ENCODE data around the gene ZNF888.
"Not testable (repeated sequence)": the region's sequence is repeated elsewhere in the genome, so short reads cannot be mapped to it uniquely, and the experiment has no call there.

The ZNF888 gene

DNA sequence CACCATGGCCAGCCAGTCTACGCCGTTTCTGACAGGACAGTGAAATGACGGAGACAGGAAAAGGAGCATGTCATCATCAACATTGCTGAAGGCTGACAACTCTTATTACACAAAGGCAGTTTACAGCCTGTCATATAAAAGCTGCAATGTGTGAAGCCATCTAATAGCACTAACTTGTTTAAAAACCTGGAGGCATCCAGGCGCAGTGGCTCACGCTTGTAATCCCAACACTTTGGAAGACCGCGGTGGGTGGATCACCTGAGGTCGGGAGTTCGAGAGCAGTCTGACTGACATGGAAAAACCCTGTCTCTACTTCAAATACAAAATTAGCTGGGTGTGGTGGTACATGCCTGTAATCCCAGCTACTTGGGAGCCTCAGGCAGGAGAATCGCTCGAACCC, 55.2 kb downstream of the ZNF888 start:
- DNase-seq = not testable (repeated sequence)

DNA sequence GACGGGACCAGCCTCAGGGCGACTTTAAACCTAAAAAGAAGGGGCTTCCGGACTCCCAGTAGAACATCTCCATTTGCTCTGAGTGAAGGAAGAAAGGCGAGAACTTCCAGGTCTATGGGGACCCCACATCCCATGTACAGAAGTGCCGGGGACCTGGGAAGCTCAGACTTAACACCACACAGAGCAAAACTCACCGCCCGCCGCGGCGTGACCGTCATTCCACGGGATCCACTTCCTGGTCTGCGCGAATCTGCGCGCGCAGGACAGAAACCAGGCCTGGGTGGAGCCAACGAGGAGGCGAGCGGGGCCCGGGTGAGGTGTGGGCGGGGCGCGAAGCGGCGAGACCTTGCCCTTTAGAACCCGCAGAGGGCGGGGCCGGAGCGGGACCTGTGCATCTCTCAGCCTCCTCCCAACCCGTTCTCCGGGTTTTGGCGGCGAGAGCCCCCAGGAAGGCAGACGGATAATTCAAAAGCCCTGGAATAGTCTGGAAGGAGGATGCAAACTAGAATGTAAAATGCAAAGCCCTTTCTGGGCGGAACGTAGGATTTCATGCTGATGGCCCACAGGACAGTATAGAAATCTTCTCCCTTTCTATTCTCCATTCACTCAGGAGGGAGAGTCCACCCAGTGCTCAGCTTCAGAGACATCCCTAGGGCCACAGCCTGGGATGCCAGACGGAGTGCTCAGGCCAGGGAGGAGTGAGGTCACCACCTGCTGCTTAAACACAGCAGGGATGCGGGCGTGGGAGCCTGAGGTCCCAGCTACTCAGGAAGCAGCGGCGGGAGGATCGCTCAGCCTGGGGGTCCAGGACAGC, 65.6 kb downstream of the ZNF888 start, which contains the start of gene ZNF468:
Gene ZNF468 (minus strand): TSS at position 242 of the 814 bp plus-strand sequence. CDS start 3,347 bp downstream, outside the sequence.
- DNase-seq = peak; percentile 63

DNA sequence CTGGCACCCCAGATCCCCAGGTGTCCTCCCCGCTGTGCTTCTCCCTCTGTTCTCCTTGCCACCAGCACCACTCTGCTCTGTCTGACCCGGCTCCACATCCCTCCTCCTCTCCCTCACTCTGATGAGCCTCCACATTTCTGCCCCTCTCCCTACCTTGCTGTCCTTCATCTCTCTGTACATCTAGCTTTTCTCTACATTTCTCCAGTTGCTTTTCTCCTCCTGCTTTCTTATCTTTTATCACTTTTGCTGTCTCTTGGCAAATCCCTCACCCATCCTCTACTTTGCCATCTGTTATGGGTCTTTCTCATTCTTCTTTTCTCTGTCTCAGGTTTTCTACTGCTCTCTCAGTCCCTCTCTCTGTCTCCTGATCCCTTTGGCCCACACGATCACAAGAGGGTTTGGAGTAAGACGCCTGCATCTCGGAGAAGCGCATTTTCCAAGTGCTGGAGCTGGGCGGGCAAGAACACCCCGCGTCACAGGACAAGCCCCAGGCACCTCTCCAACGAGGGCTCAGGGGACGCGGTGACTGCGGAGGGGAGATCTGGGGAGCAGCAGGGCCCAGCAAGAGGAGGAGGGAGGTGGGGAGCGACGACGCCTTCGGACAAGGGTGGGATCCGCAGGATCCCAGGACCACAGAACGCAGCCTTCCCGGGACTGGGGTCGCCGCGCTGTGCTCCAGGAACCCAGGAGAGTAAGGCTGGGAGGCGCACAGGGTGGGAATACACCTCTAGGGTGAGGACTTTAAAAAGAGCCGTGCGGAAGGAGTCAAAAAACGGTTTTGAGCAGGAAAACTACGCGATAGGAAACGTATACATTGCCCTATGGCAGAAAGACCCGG, 66.5 kb downstream of the ZNF888 start:
- not testable (repeated sequence) for DNase-seq
